NCI-H146 treated with DMSO at 0.1 percent for 48 hours (cell line): ENCODE measurements around the gene GSK3B.
A peak's percentile ranks its signal among the peaks of the same experiment; 100 is the strongest.

Experiments
- DNase-seq: peaks from one replicate; lab custom pipeline; 2025; ENCODE audit not compliant: unreplicated experiment; lab: John Stamatoyannopoulos, UW

GSK3B gene

DNA sequence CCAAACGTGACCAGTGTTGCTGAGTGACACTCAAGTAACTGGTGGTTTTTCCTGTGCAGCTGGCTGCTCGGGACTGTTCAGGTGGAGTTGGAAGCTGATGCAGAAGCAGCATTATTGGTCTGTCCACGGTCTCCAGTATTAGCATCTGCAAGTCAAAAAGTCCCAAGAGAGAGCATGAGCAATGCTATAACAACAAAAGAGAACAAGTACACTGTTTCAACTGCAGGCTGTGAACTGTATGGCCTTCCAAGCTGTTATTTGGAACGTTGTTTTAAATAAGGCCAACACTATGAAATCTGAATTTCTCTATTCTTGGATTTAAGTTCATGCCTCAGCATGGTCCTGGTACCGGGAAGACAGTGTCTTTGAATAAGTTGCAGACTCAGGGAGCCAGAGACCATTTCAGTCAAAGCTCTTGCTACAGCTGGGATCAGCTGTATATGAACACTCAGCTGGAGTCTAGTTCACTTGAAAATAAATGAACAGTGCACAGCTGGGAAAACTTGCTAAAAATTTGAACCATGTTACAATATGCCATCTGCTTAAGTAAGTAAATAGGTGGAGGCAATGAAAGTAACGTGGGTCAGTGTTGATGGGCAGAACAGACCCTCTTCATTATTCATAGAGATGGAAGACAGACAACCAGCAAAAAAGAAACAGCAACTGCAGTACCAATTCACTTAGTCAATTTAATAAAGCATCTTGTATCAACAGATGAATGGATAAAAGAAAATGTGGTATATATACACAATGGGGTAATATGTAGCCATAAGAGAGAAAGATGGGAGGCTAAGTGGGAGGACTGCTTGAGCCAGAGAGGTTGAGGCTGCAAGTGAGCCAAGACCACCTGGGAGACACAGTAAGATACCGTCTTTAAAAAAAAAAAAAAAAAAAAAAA, 267.3 kb downstream of the GSK3B start:
- DNase-seq, result no peak

DNA sequence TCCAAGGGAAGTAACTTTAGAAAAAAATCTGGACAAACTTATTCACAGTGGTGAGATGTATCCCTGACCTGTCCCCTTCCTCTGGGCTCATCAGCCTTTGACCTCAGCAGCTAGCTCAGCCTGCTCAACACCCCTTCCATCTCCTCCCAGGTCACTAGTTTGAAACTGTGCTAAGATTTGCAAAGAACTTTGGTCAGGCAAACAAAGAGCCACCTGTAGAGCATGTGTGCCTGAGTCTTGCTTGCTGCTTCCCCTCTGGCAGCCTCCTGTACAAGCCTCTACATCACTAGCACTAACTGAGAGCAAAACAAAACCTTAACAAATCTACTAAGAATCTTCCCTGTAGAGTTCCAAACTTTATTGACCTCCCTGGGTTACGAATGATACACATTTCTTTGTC, 268.4 kb downstream of the GSK3B start:
- no peak for DNase-seq

DNA sequence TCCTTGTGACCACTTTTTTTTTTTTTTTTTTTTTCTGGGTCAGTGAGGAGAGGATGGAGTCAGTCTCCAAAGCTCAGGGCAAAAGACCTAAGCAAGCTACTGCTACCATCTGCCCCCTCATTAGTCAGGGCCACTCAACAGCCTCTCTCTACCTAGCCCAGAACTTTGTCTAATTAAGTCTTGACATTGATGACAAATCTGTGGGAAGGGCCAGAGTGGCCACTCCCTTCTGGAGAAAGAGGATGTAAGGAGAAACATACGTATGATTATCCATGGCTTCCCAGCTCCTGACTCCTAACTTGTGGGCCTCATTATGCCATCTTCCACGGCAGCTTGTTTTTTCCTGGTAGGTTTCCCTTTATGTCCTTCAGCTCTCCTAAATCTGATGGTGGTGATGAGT, 274.4 kb downstream of the GSK3B start:
- DNase-seq, result no peak

DNA sequence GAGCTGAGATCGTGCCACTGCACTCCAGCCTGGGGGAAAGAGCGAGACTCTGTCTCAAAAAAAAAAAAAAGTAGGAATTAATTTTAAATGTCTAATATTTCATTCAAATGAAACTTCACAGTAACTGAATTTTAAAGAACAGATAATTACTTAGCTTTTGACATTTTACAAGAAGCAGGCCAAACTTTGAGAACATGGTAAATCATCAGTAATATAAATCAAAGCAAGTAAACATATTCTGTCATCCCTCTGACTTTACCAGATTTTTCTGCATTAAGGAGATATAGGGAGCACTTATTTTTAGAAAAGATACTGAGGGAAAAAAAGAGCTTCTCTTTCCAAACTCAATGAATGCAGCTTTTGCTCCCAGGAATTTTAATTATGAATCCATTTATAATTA, 275.3 kb downstream of the GSK3B start:
- no peak for DNase-seq

GRCh38 chr3:119817583-119818363, 276.5 kb downstream of the GSK3B start:
- peak; percentile 40 for DNase-seq

DNA sequence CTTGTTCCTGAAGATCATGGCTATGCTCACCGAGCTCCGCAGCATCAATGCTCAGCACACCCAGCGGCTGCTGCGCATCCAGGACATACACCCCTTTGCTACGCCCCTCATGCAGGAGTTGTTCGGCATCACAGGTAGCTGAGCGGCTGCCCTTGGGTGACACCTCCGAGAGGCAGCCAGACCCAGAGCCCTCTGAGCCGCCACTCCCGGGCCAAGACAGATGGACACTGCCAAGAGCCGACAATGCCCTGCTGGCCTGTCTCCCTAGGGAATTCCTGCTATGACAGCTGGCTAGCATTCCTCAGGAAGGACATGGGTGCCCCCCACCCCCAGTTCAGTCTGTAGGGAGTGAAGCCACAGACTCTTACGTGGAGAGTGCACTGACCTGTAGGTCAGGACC, 277.2 kb downstream of the GSK3B start:
- DNase-seq, result no peak

- DNase-seq, result no peak
These were observed 278.5 kb downstream of the GSK3B start for GRCh38 chr3:119815716-119816115.

DNA sequence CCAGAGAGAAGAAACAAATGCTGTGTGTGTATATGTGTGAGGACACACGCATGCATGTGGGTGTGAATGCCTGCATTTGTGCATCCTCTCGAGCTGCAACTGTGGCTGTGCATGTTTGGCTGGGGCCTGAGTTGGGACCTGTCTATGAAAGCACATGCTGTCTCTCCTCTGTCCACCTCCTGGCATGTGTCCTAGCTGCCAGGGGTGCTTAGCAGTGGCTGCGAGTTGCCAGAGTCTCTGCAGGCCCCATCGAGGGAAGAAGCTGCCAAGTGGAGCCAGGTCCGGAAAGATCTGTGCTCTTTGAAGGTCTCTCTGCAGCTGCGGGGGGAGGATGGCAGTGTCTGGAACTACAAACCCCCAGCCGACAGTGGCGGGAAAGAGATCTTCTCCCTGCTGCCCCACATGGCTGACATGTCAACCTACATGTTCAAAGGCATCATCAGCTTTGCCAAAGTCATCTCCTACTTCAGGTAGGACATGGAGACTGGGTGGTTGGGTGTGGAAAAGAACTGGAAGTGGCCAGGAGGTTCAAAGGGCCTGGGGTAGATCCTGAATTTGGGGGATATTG, 281.7 kb downstream of the GSK3B start:
- no peak for DNase-seq

- no peak for DNase-seq
These were observed 284.2 kb downstream of the GSK3B start for GRCh38 chr3:119810018-119810435.

DNA sequence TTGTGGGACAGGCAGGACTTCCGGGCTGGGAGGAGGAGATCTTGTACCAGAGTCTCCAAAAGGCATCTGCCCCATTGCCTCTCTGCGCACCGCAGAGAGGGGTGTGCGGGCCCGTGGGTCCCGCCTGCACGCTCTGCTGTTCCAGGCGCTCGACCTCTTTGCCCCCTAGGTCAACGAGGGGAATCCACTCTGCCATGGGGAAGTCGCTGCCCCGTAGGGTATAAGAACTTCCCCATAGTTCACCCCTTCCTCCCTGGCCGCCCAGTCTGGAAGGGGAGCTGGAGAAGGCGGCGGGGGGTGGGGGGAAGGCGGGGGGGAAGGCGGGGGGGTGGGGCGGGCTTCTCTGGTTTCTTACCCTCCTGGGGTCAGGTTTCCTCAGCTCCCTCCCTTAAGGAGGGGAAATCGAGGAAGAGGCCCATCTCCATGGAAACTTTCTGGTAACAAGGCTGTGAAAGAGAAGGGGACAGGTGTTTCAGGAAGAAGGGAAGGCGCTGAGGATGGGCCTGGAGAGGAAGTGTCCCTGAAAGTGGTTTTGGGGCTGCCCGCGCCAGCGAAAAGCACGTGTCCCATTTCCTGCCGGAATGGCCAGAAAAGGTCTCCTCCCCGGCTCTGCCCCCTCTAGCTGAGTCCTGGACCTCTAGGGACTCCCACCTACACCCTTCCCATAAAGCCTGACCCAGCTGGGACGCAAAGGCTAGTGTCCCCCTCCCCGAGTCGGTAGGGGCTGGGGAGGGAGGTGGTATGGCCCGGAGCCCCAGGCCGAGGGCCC, 284.8 kb downstream of the GSK3B start:
- DNase-seq, result no peak

DNA sequence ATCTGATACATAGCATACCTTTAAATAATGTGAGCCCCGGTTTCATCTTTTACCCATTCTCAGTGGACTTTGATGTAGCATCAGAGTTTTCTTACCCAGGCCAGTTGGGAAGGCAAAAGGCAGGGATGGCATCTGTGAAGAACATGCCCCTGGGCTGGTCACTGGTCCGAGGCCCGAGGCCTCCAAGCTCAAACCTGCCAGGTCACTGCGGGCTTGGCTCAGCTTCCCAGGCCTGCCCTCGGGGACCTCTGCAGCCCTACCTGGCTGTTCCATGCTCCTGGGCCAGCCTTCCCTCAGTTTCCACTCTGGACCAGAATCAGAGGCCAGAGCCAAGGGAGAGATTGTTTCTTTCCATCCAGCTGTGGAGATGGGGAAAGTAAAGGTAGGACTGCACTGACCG, 285.4 kb downstream of the GSK3B start:
- no peak for DNase-seq

DNA sequence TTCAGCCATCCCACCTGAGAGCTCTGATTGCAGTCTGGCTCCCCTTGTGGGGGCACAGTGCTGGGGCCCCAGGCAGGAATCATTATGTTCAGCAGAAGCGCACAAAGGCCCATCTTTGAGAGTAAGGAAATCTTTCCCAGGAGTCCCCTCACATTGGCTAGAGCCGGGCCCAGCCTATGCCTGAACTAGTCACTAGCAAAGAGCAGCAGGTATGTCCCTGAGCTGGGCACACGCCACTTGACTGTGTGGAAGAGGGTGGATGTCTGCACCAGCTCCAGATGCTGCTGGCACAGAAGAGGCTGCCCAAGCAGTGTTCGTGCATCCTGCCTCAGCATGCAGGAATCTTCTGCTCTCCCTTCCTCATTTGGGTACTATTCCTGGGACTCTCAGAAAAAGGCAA, 286.0 kb downstream of the GSK3B start:
- DNase-seq, result no peak

DNA sequence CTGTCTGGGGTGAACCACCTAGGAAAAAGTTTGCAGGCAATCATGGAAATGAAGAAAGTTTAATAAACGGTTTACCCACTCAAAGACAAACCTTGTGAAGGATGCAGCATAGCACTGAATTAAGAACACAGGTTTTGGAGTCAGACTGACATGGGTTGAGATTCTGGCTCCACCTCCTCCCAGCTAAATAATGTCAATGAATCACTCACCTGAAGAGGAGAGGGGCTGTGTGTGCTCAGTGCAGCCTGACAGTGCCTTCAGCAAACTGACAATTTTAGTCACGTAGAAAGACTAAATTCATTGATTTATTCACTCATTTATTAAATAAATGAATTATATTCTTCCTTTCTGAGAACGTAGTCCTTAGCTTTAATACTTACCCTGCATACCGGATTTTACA, 293.4 kb downstream of the GSK3B start:
- DNase-seq, result peak; percentile 48

DNA sequence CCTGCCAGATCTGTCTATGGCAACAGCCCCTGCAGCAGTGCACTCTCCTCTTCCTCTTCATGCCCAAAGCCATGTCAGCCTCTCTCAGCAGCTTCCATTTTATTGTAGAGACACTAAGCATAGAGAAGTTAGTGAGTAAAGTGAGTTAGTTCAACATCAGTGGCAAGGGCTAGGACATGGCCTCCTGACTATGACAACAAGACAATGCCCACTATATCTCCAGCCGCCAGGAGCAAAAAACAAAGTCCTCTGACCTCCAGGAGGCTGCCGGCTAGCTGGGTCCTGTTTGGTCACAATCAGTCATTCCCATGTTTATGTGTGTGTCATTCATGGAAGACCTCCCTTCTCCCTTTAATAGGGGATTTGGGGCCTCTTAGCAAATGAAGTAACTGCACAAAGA, 297.5 kb downstream of the GSK3B start:
- no peak for DNase-seq

- DNase-seq, result no peak
These were observed 297.9 kb downstream of the GSK3B start for GRCh38 chr3:119796368-119796767.

DNA sequence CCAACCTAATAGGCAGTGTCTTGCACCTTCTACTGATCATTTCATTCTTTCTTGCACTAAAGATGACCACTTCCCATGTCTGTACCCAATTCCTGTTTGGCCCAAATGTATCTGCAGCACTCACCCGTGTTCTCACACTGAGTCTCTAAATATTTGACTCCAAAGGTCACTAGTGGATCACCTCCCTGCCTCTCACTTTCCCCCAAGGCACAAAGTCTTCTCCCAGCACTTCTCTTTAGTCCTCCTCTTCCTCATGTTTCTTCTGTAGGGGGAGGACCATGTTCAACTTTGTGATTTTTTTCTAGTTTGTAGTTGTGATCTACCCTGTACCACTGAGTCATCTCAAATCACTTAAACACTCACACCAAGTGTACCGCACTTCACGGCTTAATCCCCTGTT, 298.4 kb downstream of the GSK3B start:
- no peak for DNase-seq

- no peak for DNase-seq
These were observed 299.2 kb downstream of the GSK3B start for GRCh38 chr3:119794971-119795612.

DNA sequence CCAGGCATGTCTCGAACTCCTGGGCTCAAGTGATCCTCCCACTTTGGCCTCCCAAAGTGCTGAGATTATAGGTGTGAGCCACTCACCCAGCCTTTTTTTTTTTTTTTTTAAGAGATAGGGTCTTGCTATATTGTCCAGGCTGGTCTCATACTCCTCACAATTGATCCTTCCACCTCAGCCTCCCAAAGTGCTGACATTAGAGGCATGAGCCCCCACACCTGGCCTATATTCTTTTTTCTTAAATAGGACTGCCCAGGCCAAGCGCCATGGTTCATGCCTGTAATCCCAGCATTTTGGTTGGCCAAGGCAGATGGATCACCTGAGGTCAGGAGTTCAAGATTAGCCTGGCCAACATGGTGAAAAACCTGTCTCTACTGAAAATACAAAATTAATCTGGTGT, 299.8 kb downstream of the GSK3B start:
- no peak for DNase-seq

- DNase-seq, result no peak
These were observed 302.0 kb downstream of the GSK3B start for GRCh38 chr3:119792270-119792669.

GRCh38 chr3:119790369-119790768, 303.9 kb downstream of the GSK3B start:
- DNase-seq, result no peak

DNA sequence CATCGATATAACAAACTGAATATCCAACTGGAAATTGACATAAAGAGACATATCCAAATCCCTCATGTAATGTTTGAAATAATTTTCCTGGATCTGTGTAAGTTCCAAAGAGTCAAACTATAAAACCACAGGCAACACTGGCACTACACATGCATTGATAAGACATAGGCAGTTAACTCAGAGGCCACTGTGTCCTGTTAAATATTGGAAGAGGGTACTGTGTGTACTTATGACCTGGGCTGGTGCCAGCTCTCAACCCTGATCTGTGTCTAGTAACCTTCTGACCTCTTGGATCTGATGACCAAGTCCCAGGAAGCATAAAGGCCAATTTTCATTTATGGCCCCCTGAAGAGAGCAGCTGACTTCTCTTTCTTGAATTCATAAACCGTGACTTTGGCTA, 307.8 kb downstream of the GSK3B start:
- DNase-seq, result no peak
